ENCODE measurements around the gene PLEKHO2.

The PLEKHO2 gene

DNA sequence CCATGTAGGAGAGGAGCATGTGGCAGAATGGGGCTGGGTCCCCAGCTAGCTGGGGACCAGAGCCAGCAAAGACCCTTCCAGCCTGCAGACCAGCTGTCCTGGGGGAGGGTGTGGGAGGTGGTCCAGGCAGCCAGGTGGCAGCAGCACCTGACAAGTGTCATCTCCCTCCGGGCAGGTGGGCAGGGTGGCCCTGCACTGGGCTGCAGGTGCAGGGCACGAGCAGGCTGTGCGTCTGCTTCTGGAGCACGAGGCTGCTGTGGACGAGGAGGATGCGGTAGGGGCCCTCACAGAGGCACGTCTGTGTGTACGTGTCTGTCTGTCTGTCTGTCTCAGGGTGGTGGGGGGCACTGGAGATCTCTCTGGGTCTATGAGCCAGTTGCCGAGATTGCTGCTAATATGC is 75.5 kb downstream of the PLEKHO2 start:
- no peak for DNase-seq
